UCSD-AML1 (cell line): ENCODE results near the gene CRTC1.

Source experiments
- DNase-seq: peaks from one replicate; lab custom pipeline; 2025; ENCODE audit not compliant: unreplicated experiment; lab: John Stamatoyannopoulos, UW

The CRTC1 gene

GRCh38 chr19:18651733-18652132 lies 31.7 kb upstream of the CRTC1 start:
- DNase-seq, result no peak

GRCh38 chr19:18653853-18654252 lies 29.6 kb upstream of the CRTC1 start:
- no peak for DNase-seq

GRCh38 chr19:18654469-18654868 lies 29.0 kb upstream of the CRTC1 start:
- no peak for DNase-seq

GRCh38 chr19:18655173-18655844 lies 28.2 kb upstream of the CRTC1 start:
- DNase-seq, result no peak

DNA sequence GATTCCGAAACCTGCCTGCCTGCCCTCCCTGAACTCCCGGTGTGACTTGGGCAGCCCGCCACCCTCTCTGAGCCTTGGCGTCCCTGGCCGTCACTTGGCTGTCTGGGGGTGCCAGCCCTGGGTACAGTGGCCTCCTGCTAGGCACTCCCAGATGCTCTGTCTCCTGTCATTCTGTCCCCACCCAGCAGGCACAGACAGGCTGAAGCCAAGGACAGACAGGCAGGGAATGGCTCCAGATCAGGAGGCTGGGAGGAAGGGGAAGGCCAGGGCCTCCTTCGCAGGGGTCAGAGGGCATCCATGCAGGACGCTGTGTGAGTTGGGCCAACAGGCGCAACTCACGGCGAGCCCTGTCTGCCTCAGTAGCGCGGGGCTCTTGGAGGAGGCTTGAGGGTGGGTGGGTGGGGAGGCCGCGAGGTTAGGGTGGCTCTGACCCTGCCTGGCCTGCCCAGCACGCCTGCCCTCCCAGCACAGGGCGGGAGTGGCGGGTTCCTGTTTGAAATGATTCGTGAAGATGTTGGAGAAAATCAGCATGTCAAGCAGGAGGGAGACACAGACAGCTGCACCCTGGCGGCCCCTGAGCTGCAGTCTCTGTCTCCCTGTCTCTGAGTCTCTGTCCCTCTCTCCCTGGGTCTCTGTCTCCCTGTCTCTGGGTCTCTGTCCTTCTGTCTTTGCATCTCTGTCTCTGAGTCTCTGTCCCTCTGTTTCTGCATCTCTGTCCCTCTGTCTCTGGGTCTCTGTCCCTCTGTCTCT lies 27.0 kb upstream of the CRTC1 start:
- no peak for DNase-seq

DNA sequence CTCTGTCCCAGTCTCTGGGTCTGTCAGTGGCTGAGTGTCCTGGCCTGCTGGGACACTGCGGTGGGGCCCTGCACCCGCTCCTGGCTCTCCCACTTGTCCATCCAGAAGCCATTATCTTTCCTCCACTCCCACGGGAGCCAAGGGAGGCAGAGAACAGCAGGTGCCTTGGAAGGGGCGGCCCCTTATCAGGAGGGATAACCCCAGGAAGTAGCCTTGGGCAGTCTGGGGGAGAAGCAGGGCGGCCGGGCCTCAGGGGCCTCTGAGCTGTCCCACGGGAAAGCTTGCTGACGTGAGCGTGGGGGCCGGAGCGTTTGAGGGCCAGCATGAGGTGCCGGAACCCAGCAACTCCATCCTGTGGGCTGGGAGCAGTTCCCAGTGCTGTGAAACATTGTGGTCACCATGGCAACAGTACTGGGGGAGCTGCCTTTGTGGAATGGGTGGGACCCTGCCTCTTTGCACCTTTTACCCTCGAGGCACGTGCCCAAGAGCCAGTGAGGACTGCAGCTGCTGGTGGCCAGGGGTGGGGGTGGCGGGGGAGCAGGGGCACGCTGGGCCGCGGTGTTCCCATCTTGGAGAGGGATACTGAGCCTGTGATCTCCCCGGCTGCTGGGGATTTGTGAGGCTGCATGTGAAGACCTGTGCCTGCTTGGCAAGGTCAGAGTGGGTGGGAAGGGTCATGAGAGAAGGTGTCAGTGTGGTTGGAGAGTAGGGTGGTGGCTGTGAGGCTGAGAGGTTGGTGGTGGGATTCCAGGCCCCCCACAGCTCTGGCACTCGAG lies 25.7 kb upstream of the CRTC1 start:
- DNase-seq, result no peak

GRCh38 chr19:18658366-18658855 lies 25.1 kb upstream of the CRTC1 start:
- DNase-seq, result no peak

DNA sequence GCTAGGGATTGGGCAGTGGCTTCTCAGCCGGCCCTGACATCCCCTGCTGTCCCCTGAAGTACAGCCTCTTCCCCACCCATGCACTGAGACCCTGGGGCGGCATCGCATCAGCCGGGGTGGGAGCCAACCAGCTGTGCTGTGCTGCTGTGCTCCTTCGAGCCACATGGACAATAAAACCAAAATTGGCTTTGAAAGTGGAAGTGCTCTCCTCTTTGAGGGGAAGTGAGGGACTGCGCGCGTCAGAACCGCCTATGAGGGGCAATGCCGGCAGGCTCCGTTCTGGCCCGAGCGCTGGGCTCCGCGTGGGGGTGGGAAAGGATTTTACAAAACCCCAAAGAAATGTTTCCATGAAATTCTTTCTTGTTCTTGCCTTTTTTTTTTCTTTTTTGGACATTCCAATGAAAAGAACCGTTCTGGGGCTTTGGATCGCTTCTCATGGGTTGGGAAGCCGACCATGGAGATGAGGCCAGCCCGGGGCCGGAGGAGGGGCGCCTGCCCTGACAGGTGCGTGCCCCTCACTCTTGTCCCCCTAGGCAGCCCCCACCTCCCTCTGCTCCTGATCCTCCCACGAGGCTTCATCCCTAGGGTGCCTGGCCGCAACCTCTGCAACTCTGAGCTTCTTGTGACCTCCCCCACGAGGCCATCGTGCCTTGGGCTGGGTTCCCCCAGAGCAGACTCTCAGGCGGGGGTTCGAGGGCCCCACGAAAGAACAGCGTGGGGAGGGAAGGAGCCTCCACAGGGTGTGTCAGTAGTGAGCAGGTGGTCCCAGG lies 24.0 kb upstream of the CRTC1 start:
- peak; percentile 27 for DNase-seq

GRCh38 chr19:18660051-18660910 lies 23.2 kb upstream of the CRTC1 start:
- DNase-seq, result no peak

GRCh38 chr19:18660939-18661670 lies 22.4 kb upstream of the CRTC1 start:
- no peak for DNase-seq

DNA sequence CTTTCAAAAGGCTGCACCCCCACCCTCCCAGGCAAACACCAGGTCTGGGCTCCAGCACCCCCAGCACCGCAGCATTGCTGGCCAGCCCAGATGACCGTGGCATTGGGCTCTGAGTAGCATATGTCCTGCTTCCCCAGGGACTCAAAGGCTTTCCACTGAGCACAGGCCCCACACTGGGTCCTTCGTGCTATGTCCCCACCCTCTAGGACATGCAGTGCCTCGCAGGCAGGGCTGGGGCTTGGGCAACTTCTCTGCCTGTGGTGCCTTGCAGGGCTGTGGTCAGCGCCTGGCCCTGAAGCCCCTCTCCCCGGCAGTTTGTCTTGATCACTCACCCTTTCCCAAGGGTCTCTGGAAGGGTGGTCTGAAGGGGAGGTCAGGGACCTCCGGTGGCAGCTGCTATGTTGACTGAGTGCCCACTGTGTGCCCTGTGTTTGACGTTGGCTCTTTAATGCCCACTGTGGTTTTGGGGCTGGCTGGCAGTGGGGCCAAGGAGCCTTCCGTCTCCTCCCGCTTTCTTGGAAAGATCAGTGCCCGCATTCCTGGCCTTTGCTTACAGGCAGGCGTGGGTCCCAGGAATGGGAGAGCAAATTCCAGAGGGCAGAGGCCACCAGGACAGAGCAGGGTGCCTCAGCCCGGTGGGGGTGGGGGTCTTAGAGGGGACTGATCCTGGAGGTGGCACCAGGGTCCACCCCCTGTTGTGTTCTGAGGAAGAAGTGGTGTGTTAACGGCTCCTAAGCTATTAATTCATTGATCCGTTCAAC lies 20.3 kb upstream of the CRTC1 start:
- no peak for DNase-seq

DNA sequence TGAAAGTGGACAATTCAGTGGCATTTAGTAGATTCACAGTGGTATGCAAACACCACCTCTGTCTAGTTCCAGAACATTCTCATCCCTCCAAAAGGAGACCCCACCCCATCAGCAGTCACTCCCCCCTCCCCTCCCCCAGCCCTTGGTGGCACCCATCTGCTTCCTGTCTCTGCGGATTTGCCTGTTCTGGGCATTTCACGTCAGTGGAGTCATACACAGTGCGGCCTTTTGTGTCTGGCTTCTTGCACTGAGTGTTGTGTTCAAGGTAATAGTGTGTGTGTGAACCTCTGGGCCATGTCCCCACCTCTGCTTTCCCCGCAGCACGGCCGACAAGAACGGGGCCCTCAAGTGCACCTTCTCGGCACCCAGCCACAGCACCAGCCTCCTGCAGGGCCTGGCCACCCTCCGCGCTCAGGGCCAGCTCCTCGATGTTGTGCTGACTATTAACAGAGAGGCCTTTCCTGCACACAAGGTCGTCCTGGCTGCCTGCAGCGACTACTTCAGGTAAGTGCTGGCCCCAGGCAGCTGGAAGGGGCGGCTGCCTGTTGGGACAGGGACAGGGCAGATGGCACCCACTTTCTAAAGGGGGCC lies 19.4 kb upstream of the CRTC1 start:
- DNase-seq, result peak; percentile 44

- no peak for DNase-seq
Observed at GRCh38 chr19:18665771-18666202, 17.7 kb upstream of the CRTC1 start.

GRCh38 chr19:18666317-18666716 lies 17.2 kb upstream of the CRTC1 start:
- no peak for DNase-seq

GRCh38 chr19:18666784-18667183 lies 16.7 kb upstream of the CRTC1 start:
- no peak for DNase-seq

- no peak for DNase-seq
Observed at GRCh38 chr19:18667531-18668251, 15.8 kb upstream of the CRTC1 start.

DNA sequence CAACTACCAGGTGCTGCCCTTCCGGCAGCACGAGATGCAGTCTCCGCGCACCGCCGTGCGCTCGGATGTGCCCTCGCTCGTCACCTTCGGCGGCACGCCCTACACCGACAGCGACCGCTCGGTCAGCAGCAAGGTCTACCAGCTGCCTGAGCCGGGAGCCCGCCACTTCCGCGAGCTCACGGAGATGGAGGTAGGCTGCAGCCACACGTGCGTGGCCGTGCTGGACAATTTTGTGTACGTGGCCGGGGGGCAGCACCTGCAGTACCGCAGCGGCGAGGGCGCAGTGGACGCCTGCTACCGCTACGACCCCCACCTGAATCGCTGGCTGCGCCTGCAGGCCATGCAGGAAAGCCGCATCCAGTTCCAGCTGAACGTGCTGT lies 15.2 kb upstream of the CRTC1 start:
- no peak for DNase-seq
